ENCODE data around the gene TAMALIN.
A peak's percentile ranks its signal among the peaks of the same experiment; 100 is the strongest.

Gene TAMALIN

DNA sequence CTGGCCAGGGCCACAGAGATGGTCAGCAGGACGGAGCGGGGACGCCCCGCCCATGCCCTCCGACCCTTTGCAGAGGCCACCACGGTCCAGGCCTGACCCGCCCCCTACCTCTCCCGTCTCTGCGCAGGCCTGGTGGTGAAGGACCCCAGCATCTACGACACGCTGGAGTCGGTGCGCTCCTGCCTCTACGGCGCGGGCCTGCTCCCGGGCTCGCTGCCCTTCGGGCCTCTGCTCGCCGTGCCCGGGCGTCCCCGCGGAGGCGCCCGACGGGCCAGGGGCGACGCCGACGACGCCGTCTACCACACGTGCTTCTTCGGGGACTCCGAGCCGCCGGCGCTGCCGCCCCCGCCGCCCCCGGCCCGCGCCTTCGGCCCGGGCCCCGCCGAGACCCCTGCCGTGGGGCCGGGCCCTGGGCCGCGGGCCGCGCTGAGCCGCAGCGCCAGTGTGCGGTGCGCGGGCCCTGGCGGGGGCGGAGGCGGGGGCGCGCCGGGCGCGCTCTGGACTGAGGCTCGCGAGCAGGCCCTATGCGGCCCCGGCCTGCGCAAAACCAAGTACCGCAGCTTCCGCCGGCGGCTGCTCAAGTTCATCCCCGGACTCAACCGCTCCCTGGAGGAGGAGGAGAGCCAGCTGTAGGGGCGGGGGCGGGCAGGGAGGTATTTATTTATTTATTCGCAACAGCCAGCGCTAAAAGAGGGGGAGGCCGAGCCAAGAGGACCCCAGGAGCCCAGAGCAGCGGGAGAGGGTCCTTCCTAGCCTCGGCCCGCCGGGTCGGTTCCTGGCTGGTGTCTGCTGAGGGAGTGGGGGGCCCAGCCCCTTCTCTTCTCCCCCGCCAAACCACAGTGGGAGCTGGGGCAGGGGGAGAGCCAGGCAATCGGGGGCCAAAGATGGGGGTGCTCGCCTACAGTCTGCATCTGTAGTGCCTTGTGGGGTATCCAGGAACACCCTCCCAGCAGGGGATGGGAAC, 8.1 kb downstream of the TAMALIN start:
- no peak for DNase-seq

DNA sequence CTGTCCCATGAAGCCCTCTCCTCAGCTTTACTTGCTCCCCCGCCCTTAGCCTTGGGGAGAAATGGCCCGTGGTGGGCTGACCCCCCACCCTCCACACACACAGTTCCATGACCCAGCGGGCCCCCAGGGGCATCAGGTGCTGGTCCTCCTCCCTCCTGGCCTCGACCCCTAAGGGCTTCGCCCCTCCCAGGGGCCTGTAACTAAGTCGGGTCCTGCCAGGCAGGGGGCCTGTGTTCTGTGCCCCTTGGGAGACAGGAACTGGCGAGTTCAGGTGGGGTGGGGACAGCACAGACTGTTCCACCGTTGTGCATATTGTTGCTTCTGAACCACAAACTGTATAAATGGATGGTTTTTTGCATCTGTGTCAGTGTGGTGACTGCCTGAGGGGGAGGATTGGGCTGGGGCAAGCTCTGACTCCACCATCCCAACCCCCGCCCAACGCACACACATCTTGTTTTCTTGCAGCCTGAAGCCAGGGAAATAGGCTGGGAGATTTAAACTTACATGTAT, 8.8 kb downstream of the TAMALIN start:
- no peak for DNase-seq

DNA sequence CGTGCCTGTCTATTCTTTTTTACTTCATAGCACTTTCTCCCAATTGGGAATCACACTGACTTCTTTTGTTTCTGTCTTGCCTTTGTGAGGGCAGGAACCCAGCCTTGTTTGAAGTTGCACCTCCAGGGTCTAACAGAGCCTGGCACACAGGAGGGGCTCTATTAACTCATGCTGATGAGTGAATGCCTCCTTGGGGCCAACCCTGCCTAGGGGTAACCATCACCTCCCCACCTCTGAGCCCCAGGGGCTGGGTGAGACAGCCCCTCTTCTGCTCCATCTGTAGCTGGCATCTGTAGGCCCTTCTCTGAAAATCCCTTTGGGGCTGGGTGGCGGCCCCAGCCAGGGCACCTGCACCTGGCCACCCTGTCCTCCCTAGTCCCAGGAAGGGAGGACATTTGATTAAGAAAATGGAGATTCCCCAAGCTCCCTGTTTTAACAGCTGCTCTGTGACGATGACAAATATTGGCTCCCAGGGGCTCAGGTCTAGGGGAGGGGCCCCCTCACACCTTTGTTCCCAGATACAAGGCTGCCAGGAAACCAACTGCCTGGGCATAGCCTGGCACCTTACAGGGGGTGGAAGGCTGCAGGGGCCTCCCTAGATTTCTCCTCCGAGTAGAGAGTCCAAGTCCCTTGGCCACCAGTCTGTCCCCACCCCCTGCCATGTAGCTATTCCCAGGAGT, 11.8 kb downstream of the TAMALIN start:
- no peak for DNase-seq

GRCh38 chr12:52019113-52019770, 12.5 kb downstream of the TAMALIN start:
- DNase-seq: no peak

DNA sequence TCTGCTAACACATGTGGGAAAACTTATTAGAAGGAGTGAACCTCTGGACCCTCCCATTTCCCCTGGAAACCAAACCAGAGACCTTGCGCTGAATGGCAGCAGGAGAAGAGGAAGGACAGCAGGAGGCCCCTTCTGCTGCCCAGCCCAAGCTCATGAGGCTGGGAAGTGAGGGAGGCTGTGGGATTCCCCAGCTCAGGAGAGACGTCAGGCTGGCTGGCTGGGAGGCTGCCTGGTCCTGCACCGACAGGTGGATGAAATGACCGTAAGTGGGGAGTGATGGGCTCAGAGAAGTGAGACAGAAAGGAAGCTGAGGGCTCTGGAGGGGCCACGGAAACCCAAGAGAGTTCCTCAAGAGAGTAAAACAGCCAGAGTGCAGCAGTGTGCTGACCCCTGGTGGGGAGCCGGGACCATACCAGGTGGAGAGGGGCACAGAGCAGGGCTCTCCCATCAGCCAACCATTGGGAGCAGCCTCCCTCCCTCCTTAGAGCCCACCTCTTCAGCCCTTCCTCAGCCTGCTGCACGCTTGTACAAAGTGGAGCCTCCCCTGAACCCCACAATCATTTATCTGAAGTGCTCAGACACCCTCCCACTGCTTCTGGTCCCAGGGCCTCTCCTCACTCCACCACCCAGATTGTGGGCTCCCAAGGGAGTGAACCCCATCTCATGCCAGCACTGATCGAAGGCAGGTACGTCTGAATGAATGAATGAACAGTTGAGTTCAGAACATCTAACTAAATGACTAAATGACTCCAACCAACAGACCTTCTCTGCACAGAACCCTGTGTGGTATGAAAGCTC, 14.0 kb downstream of the TAMALIN start:
- peak; percentile 29 for DNase-seq

DNA sequence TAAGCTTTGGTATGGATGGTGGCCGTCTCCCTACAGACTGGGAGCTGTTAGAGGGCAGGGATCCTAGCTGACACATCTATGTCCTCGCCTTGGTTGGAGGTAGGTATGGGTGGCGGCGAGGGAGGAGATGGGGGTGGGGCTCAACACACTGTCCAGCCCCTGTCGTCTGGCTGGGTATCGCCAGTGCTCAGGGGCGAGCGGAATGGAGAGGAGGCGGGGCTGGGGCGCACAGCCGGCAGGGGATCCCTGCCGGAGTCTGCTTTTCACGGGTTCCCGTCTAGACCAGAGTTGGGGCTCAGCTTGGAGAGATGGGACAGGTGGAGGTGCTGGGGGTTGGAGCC, 16.1 kb downstream of the TAMALIN start:
- no peak for DNase-seq

DNA sequence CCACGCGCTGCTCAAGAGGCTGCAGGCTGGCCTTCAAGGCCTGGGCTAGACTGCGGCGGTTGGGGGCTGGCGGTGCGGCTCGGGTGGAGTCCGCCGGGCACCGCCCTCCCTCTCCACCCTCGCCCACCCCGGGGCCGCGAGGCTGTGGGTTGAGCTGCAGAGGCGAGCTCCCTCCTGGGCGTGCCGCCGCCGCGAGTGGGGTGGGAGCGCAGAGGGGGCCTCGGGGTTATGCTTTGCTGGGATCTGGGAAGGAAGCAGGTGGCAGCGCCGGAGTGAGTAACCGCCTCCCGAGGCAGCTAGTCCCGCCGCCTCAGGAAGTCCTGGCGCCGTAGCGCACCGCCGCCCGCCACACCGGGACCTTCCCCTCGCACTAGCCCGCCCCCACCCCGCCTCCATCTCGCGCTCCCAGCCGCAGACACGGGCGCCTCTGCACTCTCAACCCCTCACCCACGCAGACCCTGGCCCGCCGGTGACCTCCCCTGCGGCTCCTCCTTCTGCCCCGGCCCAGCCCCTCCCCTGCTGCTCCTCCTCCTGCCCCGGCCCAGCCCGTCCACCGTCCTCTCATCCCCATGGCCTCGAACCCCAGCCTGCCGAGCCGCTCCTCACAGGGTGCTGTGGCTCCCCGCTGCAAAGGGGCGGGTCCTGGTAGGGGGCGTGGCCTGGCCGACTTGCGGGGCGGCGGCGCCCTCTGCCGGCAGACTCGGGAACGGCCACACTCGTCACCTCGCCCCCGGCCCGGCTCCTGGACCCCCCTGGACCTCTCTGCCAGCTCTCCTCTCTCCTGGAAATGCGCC, 16.6 kb downstream of the TAMALIN start:
- peak; percentile 46 for DNase-seq

DNA sequence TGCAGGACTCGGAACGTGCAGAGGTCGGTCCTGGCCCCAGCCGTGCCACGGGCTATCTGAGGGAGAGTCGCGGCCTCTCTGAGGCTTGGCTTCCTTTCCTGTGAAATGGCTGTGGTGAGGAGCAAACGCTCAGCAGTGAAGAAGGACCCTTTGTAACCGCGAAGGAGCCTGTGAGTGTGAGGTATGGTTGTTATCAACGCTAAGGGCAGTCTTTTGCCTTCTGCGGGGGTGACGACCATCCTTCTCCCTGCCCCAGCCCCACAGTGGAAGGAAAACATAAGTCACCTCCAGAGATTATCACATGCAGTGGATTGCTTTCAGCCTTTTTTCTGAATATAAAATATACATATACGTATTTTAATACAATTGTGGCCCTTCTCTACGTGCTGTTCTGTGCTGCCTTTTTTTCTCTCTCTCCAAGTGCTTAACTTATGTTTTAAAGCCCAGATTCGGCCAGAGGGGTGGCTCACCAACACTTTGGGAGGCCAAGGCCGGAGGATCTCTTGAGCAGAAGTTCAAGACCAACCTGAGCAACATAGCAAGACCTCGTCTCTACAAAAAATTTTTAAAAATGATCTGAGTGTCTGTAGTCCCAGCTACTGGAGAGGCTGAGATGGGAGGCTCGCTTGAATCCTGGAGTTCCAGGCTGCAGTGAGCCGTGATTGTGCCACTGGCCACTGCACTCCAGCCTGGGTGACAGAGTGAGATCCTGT, 17.4 kb downstream of the TAMALIN start:
- no peak for DNase-seq

DNA sequence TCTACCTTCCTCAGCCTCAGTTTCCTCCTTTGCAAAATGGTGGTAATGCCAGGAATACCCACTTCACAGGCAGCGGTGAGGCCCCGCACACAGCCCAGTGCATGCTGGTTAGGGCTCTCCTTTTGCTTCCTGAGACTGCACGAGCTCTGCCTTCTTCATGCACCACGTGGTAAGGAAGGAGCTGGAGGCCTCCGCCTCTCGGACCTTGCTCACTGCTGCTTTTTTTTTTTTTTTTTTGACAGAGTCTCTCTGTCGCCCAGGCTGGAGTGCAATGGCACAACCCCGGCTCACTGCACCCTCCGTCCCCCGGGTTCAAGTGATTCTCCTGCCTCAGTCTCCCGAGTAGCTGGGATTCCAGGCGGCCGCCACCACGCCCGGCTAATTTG, 18.1 kb downstream of the TAMALIN start:
- DNase-seq: no peak

DNA sequence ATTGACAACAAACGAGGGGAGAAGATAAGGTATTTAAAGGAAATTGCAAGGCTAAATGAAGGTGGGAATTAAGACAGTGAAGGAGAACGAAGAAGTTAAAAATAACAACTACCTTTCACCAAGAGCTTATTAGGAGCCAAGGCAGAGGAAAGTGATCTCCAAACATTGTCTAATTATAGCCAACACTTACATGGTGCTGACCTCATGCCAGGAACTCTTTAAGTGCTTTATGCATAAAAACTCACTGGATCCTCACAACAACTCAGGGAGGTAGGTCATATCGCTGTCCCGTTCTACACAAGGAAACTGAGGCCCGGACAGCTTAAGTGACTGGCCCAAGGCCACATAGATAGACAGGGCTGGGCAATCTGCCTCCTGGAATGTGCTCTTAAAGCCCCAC, 19.5 kb downstream of the TAMALIN start:
- DNase-seq: no peak

- no peak for DNase-seq
These were observed 20.5 kb downstream of the TAMALIN start for GRCh38 chr12:52027085-52027843.

DNA sequence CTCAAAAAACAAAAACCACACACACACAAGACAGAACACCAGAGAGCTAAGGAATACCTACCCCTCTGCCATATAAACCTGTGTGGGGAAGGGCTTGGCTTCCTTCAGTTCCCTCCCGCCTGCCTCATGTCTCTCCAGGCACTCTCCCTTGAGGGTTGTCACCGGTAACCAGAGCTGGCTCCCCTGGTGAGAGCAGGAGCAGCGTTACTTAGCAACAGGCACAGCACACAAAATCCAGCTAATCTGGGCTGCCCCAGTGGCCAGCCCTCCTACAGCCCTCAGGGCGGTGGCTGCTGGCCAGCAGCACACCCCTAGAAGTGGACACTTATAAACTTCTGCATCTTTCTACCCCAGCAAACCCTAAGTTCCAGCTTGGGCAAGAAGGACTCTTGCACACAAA, 22.9 kb downstream of the TAMALIN start:
- peak; percentile 26 for DNase-seq

DNA sequence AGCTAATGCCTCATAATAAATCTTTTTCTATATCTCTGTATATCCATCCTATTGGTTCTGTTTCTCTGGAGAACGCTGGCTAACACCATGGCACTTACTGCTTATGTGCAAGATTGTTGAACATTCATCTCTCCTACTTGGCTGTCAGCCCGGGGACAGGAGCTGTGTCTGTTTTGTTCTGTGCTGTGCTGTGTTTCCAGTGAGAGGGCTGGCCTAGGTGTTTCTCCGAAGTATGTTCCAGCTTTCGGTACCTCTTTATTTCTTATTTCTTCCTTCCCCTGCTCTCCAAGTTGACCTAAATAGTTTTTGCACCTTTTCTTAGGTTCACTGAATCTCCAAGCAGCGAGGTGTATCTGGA, 25.7 kb downstream of the TAMALIN start:
- DNase-seq: peak; percentile 13

GRCh38 chr12:52032804-52033445, 26.2 kb downstream of the TAMALIN start:
- peak; percentile 77 for DNase-seq

DNA sequence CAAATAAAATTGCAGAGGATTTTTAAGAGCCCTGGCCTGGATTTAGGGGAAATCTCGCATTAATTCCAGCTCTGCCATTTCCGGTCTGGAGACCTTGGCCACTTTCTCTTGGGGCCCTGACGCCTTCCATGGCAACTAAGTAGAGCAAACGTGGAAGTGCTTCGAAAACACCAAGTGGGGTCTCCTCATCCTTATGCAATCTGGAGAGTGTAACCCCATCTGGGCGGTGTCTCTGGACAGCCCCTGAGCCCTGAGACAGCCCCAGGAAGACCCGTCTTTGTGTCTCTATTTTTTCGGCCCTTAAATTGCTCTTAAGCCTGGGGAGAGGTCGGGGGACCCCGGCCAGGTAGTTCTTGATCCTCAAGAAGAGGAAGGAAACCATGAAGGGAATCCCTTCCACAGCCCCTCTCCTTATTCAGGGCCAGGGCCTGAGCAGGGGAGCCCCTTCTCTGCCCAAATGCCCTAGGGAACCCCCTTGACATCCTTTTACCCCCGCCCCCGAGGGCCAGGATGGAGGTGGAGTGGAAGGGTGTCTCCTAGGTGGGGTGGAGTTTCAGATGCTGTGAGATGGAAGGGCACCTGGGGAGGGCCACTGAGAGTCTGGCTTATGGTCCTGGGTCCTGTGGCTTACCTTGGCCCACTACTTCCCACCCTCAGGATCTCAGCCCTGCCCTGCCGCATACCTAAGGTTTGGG, 26.8 kb downstream of the TAMALIN start:
- DNase-seq: no peak

GRCh38 chr12:52035190-52035589, 28.4 kb downstream of the TAMALIN start:
- no peak for DNase-seq

- DNase-seq: no peak
These were observed 29.2 kb downstream of the TAMALIN start for GRCh38 chr12:52035926-52036325.

GRCh38 chr12:52036587-52037171, 29.9 kb downstream of the TAMALIN start:
- DNase-seq: peak; percentile 12

Measured in NCI-H1105 treated with DMSO at 0.1 percent for 48 hours (cell line).